Esophagus squamous epithelium (tissue), 5 donors: ENCODE data around the gene SCAMP5. TPM values are rescaled to one million over a fixed set of nuclear protein-coding genes. Genes with fewer than 3 reads are reported as not detected.
A peak's percentile ranks its signal among the peaks of the same experiment; 100 is the strongest.

Experiments used
- DNase-seq: peaks from one replicate; lab custom pipeline; 2025; lab: John Stamatoyannopoulos, UW
- H3K27ac ChIP-seq, 4 donors: fragments of 200-600 bp; sonication (generic); one replicate each; pipeline ENCODE4 v1.5.1; 2016 to 2019; ENCODE audit warnings: mild to moderate bottlenecking in 1 of 4
- H3K27me3 ChIP-seq, 4 donors: fragments of 200-600 bp; sonication (generic); 1 replicate in 3 of 4; 2 replicates in 1 of 4; pipeline versions ENCODE4 v1.5.1 to v1.6.0; 2017 to 2021; ENCODE audit warnings: antibody characterized with exemption in 1 of 4
- H3K36me3 ChIP-seq, 3 donors: fragments of 200-600 bp; sonication (generic); one replicate each; pipeline ENCODE4 v1.5.1; 2016 to 2019
- H3K4me1 ChIP-seq, 3 donors: fragments of 200-600 bp; sonication (generic); one replicate each; pipeline ENCODE4 v1.5.1; 2017 to 2019
- H3K4me3 ChIP-seq, 4 donors: fragments of 200-600 bp; sonication (generic); 1 replicate in 3 of 4; 2 replicates in 1 of 4; pipeline ENCODE4 v1.5.1; 2016 to 2019; ENCODE audit warnings: mild to moderate bottlenecking in 2 of 4, moderate library complexity in 1 of 4
- H3K9me3 ChIP-seq, 3 donors: fragments of 200-600 bp; sonication (generic); one replicate each; pipeline ENCODE4 v1.5.1; 2016 to 2019
- CTCF ChIP-seq, 6 experiments: fragments of 450-650 bp in 4 of 6; fragments of 200-600 bp in 2 of 6; sonication (generic) in 2 of 6; IDR thresholded peaks; one replicate each; pipeline ENCODE4 v1.5.1; 2016 to 2019; ENCODE audit warnings: antibody characterized with exemption in 6 of 6, mild to moderate bottlenecking in 4 of 6, moderate library complexity in 4 of 6
- POLR2A ChIP-seq, 4 donors: fragments of 450-650 bp; IDR thresholded peaks; one replicate each; pipeline ENCODE4 v1.6.1; 2017; ENCODE audit warnings: antibody characterized with exemption in 4 of 4, mild to moderate bottlenecking in 4 of 4, moderate library complexity in 3 of 4
- WGBS, 2 donors: methylation state at CpG; one replicate each; pipeline ENCODE4 v1.1.5; 2018; 5-methylcytosine and 5-hydroxymethylcytosine counted together
- intact Hi-C: fragments of 100-400 bp; cut with DNase I; formaldehyde crosslinking; loops from one replicate; pipeline ENCODE4 v1.15.0; 2022
- total RNA-seq, 4 donors: library from RNA; depleted of rRNA; stranded (reverse); fragments of >200 nt; gene quantifications; one replicate each; pipeline ENCODE4 v1.1.0, GENCODE V29; 2016
- donor health status: DM: yes; HTN: yes; CAD: no.

SCAMP5 gene
- total RNA-seq, 4 donors from 2014 or later = 0.57 to 2.0 (median 0.67) TPM

- Histone ChIP-seq H3K9me3 (no peaks in the 10 kb centered on the region), H3K4me1 (peaks cover 38 to 62% (median 47%) of the 10 kb centered on the region in 3 donors), H3K27ac (peak overlapping the region; percentile 5 to 78 (median 23)), H3K4me3 (peak overlapping the region; percentile 18 to 88 (median 64)), H3K36me3 (no peaks in the 10 kb centered on the region), H3K27me3 (peaks cover 0 to 37% (median 0%) of the 10 kb centered on the region in 4 donors)
- DNase-seq = no peak
- TF ChIP-seq POLR2A (IDR thresholded peaks at IDR 0.05) = peak in 1 of 4 donors; percentile 18
- TF ChIP-seq CTCF (IDR thresholded peaks at IDR 0.05) = peak in 3 of 6 experiments; percentile 30 to 50 (median 41)
- intact Hi-C loops = no loop called here
- WGBS, 2 donors = 0 to 3% methylated on average over 6 to 7 of the region's 28 CpGs
These were observed 36.9 kb upstream of the SCAMP5 start for GRCh38 chr15:74958320-74958907.

DNA sequence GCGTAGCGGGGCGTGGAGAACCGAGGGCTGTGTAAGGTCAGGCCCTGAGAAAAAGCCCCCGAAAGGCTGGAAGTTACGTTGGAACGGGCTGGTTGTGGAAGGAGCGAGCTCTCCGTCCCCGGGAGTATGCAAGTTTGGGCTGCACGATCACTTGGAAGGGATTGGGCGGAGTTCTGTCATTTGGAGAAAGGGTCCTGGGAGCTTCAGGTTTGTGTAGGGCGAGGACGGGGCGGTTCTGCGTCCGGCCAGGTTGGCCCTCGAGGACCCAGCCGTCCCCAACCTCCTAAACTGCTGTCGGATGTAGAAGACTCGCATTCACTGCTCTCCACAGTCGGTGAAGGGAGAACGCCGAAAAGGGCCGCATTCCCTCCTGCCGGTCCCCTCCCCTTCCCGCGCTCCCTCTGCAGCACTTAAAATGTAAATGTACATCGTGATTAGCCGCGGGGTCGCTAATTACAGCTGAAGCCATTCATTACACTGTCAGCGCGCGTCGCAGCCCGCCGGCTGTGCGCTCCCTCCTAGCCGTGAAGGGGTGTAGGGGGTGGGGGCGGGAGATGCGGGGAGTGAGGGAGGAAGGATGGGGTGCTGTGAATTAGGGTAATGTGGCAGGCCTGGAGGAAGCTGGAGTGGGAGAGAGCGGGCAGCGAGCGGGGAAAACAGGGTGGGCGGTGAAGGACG is 36.3 kb upstream of the SCAMP5 start:
- no peaks in the 10 kb centered on the region for H3K9me3 ChIP-seq
- TF ChIP-seq POLR2A (IDR thresholded peaks at IDR 0.05) = no peak
- TF ChIP-seq CTCF (IDR thresholded peaks at IDR 0.05) = no peak
- DNase-seq = no peak
- H3K4me3 ChIP-seq = peak overlapping the region; percentile 18 to 88 (median 64)
- intact Hi-C loops = no loop called here
- H3K4me1 ChIP-seq = peaks cover 38 to 60% (median 47%) of the 10 kb centered on the region in 3 donors
- H3K27me3 ChIP-seq = peaks cover 0 to 37% (median 0%) of the 10 kb centered on the region in 4 donors
- H3K36me3 ChIP-seq = no peaks in the 10 kb centered on the region
- whole genome bisulfite sequencing, 2 donors = 8 to 14% methylated on average over 10 to 43 of the region's 47 CpGs
- H3K27ac ChIP-seq = peak overlapping the region in 3 of 4 donors; percentile 5 to 78 (median 7)

DNA sequence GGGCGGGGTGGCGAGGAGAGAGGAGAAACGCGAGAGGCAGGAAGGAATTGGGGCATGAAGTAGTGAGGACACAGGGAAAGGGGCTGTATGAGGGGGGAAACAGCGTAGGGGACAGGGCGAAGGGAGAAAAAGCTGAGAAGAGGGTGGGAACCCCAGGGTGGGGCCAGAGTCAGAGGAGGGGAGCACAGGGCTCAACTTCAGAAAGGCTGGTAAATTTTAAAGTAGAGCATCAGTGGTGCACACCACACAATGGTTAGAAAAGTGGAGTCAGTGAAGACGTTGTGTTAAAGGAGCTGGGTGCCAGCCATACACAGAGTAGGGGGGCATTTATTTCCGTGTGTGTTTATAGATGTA is 35.8 kb upstream of the SCAMP5 start:
- WGBS, 2 donors = 29 to 36% methylated on average over 8 of the region's 8 CpGs
- Histone ChIP-seq H3K27me3 (peaks cover 0 to 37% (median 0%) of the 10 kb centered on the region in 4 donors), H3K36me3 (no peaks in the 10 kb centered on the region), H3K4me1 (peaks cover 32 to 55% (median 42%) of the 10 kb centered on the region in 3 donors), H3K27ac (no peak overlapping the region), H3K9me3 (no peaks in the 10 kb centered on the region), H3K4me3 (peak overlapping the region in 2 of 4 donors; percentile 67 to 88)
- no peak for TF ChIP-seq CTCF (IDR thresholded peaks at IDR 0.05)
- no peak for TF ChIP-seq POLR2A (IDR thresholded peaks at IDR 0.05)
- no peak for DNase-seq
- intact Hi-C loops = no loop called here

DNA sequence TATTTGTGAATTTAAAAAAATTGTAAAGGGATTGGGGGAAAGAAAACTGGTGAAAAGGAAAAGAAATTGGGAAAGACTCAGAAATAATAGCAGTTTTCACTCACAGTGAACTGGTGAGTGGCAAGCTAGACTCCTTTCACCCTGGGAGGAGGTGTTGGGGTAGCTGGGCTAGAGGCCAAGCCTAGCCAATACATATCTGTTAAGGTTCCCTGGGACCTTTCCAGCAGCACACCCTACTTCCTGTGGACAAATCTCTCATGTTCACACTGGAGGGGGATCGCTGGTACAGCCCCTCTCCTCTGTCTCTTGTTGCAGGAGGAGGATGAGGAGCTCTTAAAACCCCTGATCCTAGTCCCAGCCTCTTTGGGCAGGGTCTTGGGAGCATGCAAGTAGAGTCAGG is 35.1 kb upstream of the SCAMP5 start:
- no peak for TF ChIP-seq CTCF (IDR thresholded peaks at IDR 0.05)
- no peak for TF ChIP-seq POLR2A (IDR thresholded peaks at IDR 0.05)
- WGBS, 2 donors = 80 to 86% methylated on average over 1 of the region's 1 CpG
- H3K4me3 ChIP-seq = no peak overlapping the region
- H3K36me3 ChIP-seq = no peaks in the 10 kb centered on the region
- no peak overlapping the region for H3K27ac ChIP-seq
- H3K4me1 ChIP-seq = peaks cover 27 to 48% (median 34%) of the 10 kb centered on the region in 3 donors
- H3K9me3 ChIP-seq = no peaks in the 10 kb centered on the region
- intact Hi-C loops = no loop called here
- peaks cover 0 to 37% (median 0%) of the 10 kb centered on the region in 4 donors for H3K27me3 ChIP-seq
- no peak for DNase-seq

DNA sequence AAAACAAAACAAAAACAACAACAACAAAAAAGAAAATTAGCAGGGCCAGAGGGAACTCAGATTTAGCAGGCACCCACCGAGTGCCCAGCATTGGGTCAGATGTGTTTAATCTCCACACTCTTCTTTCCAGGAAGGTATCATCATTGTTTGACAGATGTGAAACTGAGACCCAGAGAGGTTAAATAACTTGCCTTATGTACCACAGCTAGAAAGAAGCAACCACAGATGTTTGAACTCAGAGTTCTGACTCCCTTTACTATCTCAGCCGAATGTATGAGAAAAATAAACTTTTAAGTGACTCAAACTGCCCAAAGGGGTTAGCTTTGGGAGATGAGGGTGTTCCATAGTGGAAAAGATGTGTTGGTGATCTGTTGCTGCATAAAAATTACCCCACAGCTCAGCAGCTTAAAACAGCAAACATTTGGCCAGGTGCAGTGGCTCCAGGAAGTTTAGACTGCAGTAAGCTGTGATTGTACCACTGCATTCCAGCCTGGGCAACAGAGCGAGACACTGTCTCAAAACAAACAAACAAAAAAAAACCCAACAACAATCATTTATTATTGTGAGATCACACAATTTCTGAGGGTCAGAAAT is 34.3 kb upstream of the SCAMP5 start:
- peaks cover 19 to 40% (median 26%) of the 10 kb centered on the region in 3 donors for H3K4me1 ChIP-seq
- TF ChIP-seq CTCF (IDR thresholded peaks at IDR 0.05) = no peak
- TF ChIP-seq POLR2A (IDR thresholded peaks at IDR 0.05) = no peak
- intact Hi-C loops = no loop called here
- no peaks in the 10 kb centered on the region for H3K36me3 ChIP-seq
- no peak overlapping the region for H3K27ac ChIP-seq
- no peak for DNase-seq
- H3K4me3 ChIP-seq = no peak overlapping the region
- peaks cover 0 to 37% (median 0%) of the 10 kb centered on the region in 4 donors for H3K27me3 ChIP-seq
- H3K9me3 ChIP-seq = no peaks in the 10 kb centered on the region
- WGBS, 2 donors = 40 to 44% methylated on average over 3 of the region's 3 CpGs
